Activated CD4-positive, alpha-beta T cell treated with anti-CD3 and anti-CD28 coated beads for 24 hours (primary cell): ENCODE results near the gene CX3CL1.
"Not testable (repeated sequence)": the region's sequence is repeated elsewhere in the genome, so short reads cannot be mapped to it uniquely, and the experiment has no call there.

Experiments used
- DNase-seq, 2 donors: peaks; one replicate each; pipeline ENCODE4 v3.0.0-alpha.2; 2020; ENCODE audit warnings: low read depth in 2 of 2

The CX3CL1 gene

GRCh38 chr16:57372372-57373116, at the start of gene CX3CL1:
TSS of gene CX3CL1 (plus strand) at chr16:57372490. CDS start at chr16:57372569, 79 bp downstream.
- DNase-seq, result no peak

GRCh38 chr16:57324749-57325148, 47.5 kb upstream of the CX3CL1 start:
- DNase-seq, result no peak

- DNase-seq, result no peak
Observed at GRCh38 chr16:57325458-57325857, 46.8 kb upstream of the CX3CL1 start.

GRCh38 chr16:57329718-57330327, 42.5 kb upstream of the CX3CL1 start:
- DNase-seq, result no peak

GRCh38 chr16:57331355-57331754, 40.9 kb upstream of the CX3CL1 start:
- no peak for DNase-seq

- no peak for DNase-seq
Observed at GRCh38 chr16:57333402-57333801, 38.9 kb upstream of the CX3CL1 start.

- no peak for DNase-seq
Observed at GRCh38 chr16:57335366-57335765, 36.9 kb upstream of the CX3CL1 start.

GRCh38 chr16:57341062-57341440, 31.2 kb upstream of the CX3CL1 start:
- DNase-seq, result no peak

- DNase-seq, result no peak
Observed at GRCh38 chr16:57341441-57342303, 30.6 kb upstream of the CX3CL1 start.

- not testable (repeated sequence) for DNase-seq
Observed at GRCh38 chr16:57342606-57343005, 29.7 kb upstream of the CX3CL1 start.

GRCh38 chr16:57343221-57343620, 29.1 kb upstream of the CX3CL1 start:
- no peak for DNase-seq

GRCh38 chr16:57344094-57344493, 28.2 kb upstream of the CX3CL1 start:
- not testable (repeated sequence) for DNase-seq

- no peak for DNase-seq
Observed at GRCh38 chr16:57345021-57345420, 27.3 kb upstream of the CX3CL1 start.

GRCh38 chr16:57345666-57346204, 26.6 kb upstream of the CX3CL1 start:
- DNase-seq, result no peak

- DNase-seq, result no peak
Observed at GRCh38 chr16:57347858-57348257, 24.4 kb upstream of the CX3CL1 start.

- DNase-seq, result no peak
Observed at GRCh38 chr16:57348327-57348726, 24.0 kb upstream of the CX3CL1 start.

GRCh38 chr16:57349212-57350031, 22.9 kb upstream of the CX3CL1 start:
- DNase-seq, result no peak

GRCh38 chr16:57352636-57353047, 19.6 kb upstream of the CX3CL1 start:
- no peak for DNase-seq

GRCh38 chr16:57354311-57354710, 18.0 kb upstream of the CX3CL1 start:
- no peak for DNase-seq

- no peak for DNase-seq
Observed at GRCh38 chr16:57355898-57356414, 16.3 kb upstream of the CX3CL1 start.

GRCh38 chr16:57356547-57356946, 15.7 kb upstream of the CX3CL1 start:
- no peak for DNase-seq
